ENCODE measurements around the gene ERICH2.

Gene ERICH2

DNA sequence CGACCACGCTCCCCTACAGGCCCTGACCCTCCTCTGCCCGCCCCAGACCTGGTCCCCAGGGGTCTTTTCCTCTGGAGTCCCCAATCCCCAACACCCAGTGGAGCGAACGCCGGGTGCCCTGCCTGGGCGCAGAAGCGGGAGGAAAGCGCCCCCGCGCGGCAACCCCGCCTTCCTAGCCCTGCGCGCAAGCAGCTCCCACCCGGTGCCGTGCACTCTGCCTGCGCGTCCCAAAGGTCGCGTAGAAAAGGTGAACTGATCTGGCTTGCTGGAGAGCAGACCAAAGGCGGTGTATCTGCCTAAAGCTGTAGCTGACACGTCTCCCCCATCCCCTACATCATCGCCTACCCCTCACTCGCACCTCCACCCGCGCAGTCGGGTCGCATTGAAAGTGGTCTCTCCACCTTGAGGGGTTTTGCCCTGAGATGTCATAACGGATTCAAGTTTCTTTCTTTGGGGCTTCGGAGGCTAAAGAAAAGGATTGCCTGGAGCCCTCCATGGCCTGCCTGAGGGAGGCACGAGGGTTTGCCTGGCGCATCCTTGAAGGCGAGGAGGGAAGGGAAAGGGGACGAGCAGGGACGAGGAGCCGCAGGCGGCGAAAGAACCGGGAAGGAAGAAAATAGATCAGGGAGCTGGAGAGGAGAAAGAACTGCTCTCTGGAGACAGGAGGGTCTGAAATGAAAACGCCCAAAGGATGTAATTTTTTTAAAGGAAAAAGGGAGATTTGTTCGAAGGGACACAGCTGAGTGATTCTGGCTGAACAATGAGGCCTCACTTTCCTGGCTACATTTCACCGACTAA, 52.3 kb downstream of the ERICH2 start:
- Histone ChIP-seq H3K27ac (ENCODE audit: low read depth in 2 of 2, low read length in 2 of 2) (no peak overlapping the region), H3K9me3 (ENCODE audit: control insufficient read depth in 2 of 2, low read length in 2 of 2) (no peaks in the 10 kb centered on the region), H3K9ac (ENCODE audit: low read depth in 1 of 2, low read length in 2 of 2) (no peak overlapping the region), H3K4me1 (ENCODE audit: control insufficient read depth in 2 of 2, insufficient read depth in 2 of 2, low read length in 2 of 2) (peaks cover 10 to 13% of the 10 kb centered on the region in 2 donors), H3K4me3 (ENCODE audit: low read length in 2 of 2) (no peak overlapping the region), H3K36me3 (ENCODE audit: control insufficient read depth in 2 of 2, insufficient read depth in 2 of 2, low read length in 2 of 2) (no peaks in the 10 kb centered on the region), H3K27me3 (ENCODE audit: control insufficient read depth in 2 of 2, insufficient read depth in 2 of 2, low read length in 2 of 2) (peaks cover 56 to 64% of the 10 kb centered on the region in 2 donors)

DNA sequence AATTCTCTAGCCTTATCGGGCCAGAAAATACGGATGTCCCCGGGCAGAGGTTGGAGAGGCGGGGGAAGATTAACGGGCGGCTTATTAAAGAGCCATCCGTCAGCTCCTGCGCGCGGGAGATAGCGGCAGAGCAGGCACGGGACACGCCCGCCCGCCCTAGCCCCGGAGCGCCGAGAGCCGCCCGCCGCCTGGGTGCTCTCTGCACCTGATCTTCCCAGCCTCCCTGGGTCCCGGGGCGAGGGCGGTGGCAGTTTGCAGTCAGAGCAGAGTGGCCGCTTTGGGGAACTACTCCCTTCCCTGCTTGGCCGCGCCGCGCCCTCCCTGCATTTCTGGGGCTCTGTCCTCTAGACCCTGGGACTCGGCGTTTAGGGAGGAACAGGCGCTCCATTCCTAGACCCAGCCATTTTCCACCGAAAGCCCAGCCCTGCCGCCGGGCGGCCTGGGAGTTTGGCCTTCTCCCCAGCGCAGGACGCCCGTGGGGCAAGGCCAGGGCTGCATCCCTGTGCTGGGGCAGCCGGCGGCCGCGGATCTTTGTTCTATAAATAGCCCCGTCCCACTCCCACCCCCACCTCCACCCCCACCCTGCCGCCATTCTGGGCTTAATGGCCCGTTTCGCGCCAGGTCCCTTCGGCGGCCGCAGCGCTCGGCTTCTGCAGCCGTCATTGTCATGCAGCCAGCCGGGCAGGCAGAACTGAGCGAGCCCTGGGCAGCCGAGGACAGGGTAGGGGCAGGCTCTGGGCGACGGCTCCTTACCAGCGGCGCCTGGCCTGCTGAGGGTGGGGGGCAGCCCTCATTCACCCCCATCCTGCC, 53.1 kb downstream of the ERICH2 start:
- no peak overlapping the region for H3K9ac ChIP-seq (ENCODE audit: low read depth in 1 of 2, low read length in 2 of 2)
- no peaks in the 10 kb centered on the region for H3K9me3 ChIP-seq (ENCODE audit: control insufficient read depth in 2 of 2, low read length in 2 of 2)
- H3K36me3 ChIP-seq (ENCODE audit: control insufficient read depth in 2 of 2, insufficient read depth in 2 of 2, low read length in 2 of 2): no peaks in the 10 kb centered on the region
- no peak overlapping the region for H3K27ac ChIP-seq (ENCODE audit: low read depth in 2 of 2, low read length in 2 of 2)
- peaks cover 50 to 62% of the 10 kb centered on the region in 2 donors for H3K27me3 ChIP-seq (ENCODE audit: control insufficient read depth in 2 of 2, insufficient read depth in 2 of 2, low read length in 2 of 2)
- peaks cover 9% of the 10 kb centered on the region in 2 donors for H3K4me1 ChIP-seq (ENCODE audit: control insufficient read depth in 2 of 2, insufficient read depth in 2 of 2, low read length in 2 of 2)
- H3K4me3 ChIP-seq (ENCODE audit: low read length in 2 of 2): peak overlapping the region in 1 of 2 donors; percentile 20

DNA sequence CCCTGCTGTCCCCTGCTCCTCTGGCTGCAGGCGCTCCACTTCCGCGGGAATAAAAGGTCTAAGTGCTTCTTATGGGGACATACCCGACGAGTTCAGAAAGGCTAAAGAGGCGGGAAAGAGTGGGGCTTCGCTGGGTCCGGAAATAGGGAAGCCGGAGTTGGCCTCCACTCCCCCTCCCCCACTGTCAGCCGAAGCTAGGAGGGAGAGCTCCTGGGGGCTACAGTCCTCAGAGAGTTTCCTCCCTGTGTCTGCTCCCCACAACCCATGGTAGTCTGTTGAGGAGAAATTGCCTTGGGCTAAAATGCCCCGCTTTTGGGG, 53.7 kb downstream of the ERICH2 start:
- Histone ChIP-seq H3K36me3 (ENCODE audit: control insufficient read depth in 2 of 2, insufficient read depth in 2 of 2, low read length in 2 of 2) (no peaks in the 10 kb centered on the region), H3K27ac (ENCODE audit: low read depth in 2 of 2, low read length in 2 of 2) (no peak overlapping the region), H3K9ac (ENCODE audit: low read depth in 1 of 2, low read length in 2 of 2) (no peak overlapping the region), H3K27me3 (ENCODE audit: control insufficient read depth in 2 of 2, insufficient read depth in 2 of 2, low read length in 2 of 2) (peaks cover 47 to 58% of the 10 kb centered on the region in 2 donors), H3K4me1 (ENCODE audit: control insufficient read depth in 2 of 2, insufficient read depth in 2 of 2, low read length in 2 of 2) (peaks cover 4 to 5% of the 10 kb centered on the region in 2 donors), H3K9me3 (ENCODE audit: control insufficient read depth in 2 of 2, low read length in 2 of 2) (no peaks in the 10 kb centered on the region), H3K4me3 (ENCODE audit: low read length in 2 of 2) (no peak overlapping the region)

DNA sequence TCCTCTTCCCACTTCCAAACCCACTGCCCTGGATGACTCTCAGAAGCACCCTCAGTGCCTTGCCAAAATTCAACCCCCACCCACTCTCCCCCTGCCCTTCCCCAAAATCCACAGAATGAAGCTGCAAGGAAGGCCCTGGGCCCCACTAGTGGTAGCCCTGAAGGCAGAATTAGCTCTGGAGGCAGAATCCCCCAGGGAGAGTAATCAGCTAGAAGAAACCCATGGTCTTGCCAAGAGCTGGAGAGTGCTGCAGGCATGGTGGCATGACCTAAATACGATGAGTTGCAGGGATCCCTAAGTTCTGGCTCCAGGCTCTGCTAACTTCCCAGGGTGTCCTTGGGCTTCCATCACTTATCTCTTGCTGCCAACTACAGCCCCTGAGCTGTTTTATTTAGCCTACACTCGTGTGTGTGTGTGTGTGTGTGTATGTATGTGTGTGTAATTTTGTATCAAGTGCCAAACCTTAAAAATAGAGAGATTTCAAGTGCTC, 54.4 kb downstream of the ERICH2 start:
- Histone ChIP-seq H3K4me3 (ENCODE audit: low read length in 2 of 2) (no peak overlapping the region), H3K4me1 (ENCODE audit: control insufficient read depth in 2 of 2, insufficient read depth in 2 of 2, low read length in 2 of 2) (peaks cover 4 to 5% of the 10 kb centered on the region in 2 donors), H3K9me3 (ENCODE audit: control insufficient read depth in 2 of 2, low read length in 2 of 2) (no peaks in the 10 kb centered on the region), H3K27me3 (ENCODE audit: control insufficient read depth in 2 of 2, insufficient read depth in 2 of 2, low read length in 2 of 2) (peaks cover 42 to 54% of the 10 kb centered on the region in 2 donors), H3K27ac (ENCODE audit: low read depth in 2 of 2, low read length in 2 of 2) (no peak overlapping the region), H3K36me3 (ENCODE audit: control insufficient read depth in 2 of 2, insufficient read depth in 2 of 2, low read length in 2 of 2) (no peaks in the 10 kb centered on the region), H3K9ac (ENCODE audit: low read depth in 1 of 2, low read length in 2 of 2) (no peak overlapping the region)

DNA sequence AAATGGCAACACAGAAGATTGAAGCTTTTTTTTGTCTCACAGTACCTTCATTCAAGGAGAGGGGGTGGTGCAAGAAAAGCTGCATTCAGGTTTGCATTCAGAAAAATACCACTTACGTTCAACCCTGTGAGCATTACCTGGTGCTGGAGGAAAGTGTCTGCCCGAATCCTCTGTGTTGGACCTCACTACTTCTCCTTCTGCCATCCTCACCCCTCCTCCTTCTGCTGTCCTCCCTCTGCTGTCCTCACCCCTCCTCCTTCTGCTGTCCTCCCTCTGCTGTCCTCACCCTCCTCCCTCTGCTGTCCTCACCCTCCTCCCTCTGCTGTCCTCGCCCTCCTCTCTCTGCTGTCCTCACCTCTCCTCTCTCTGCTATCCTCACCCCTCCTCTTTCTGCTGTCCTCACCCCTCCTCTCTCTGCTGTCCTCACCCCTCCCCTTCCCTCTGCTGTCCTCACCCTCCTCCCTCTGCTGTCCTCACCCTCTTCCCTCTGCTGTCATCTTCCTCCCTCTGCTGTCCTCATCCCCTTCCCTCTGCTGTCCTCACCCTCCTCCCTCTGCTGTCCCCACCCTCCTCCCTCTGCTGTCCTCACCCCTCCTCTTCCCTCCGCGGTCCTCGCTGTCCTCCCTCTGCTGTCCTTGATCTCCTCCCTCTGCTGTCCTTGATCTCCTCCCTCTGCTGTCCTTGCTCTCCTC, 57.8 kb downstream of the ERICH2 start:
- peaks cover 12 to 23% of the 10 kb centered on the region in 2 donors for H3K27me3 ChIP-seq (ENCODE audit: control insufficient read depth in 2 of 2, insufficient read depth in 2 of 2, low read length in 2 of 2)

DNA sequence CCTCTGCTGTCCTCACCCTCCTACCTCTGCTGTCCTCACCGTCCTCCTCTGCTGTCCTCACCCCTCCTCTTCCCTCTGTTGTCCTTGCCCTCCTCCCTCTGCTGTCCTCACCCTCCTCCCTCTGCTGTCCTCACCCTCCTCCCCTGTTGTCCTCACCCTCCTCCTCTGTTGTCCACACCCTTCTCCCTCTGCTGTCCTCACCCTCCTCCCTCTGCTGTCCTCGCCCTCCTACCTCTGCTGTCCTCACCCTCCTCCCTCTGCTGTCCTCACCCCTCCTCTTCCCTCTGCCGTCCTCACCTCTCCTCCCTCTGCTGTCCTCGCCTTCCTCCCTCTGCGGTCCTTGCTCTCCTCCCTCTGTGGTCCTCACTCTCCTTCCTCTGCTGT, 58.3 kb downstream of the ERICH2 start:
- Histone ChIP-seq H3K36me3 (ENCODE audit: control insufficient read depth in 2 of 2, insufficient read depth in 2 of 2, low read length in 2 of 2) (no peaks in the 10 kb centered on the region), H3K4me3 (ENCODE audit: low read length in 2 of 2) (no peak overlapping the region), H3K27ac (ENCODE audit: low read depth in 2 of 2, low read length in 2 of 2) (no peak overlapping the region), H3K9ac (ENCODE audit: low read depth in 1 of 2, low read length in 2 of 2) (no peak overlapping the region), H3K27me3 (ENCODE audit: control insufficient read depth in 2 of 2, insufficient read depth in 2 of 2, low read length in 2 of 2) (peaks cover 12 to 23% of the 10 kb centered on the region in 2 donors), H3K4me1 (ENCODE audit: control insufficient read depth in 2 of 2, insufficient read depth in 2 of 2, low read length in 2 of 2) (no peaks in the 10 kb centered on the region), H3K9me3 (ENCODE audit: control insufficient read depth in 2 of 2, low read length in 2 of 2) (no peaks in the 10 kb centered on the region)

More for the DNA sequence above, 57.8 kb downstream of the ERICH2 start:
- Histone ChIP-seq H3K27ac (ENCODE audit: low read depth in 2 of 2, low read length in 2 of 2) (no peak overlapping the region), H3K9me3 (ENCODE audit: control insufficient read depth in 2 of 2, low read length in 2 of 2) (no peaks in the 10 kb centered on the region), H3K4me3 (ENCODE audit: low read length in 2 of 2) (no peak overlapping the region), H3K4me1 (ENCODE audit: control insufficient read depth in 2 of 2, insufficient read depth in 2 of 2, low read length in 2 of 2) (no peaks in the 10 kb centered on the region), H3K36me3 (ENCODE audit: control insufficient read depth in 2 of 2, insufficient read depth in 2 of 2, low read length in 2 of 2) (no peaks in the 10 kb centered on the region), H3K9ac (ENCODE audit: low read depth in 1 of 2, low read length in 2 of 2) (no peak overlapping the region)

DNA sequence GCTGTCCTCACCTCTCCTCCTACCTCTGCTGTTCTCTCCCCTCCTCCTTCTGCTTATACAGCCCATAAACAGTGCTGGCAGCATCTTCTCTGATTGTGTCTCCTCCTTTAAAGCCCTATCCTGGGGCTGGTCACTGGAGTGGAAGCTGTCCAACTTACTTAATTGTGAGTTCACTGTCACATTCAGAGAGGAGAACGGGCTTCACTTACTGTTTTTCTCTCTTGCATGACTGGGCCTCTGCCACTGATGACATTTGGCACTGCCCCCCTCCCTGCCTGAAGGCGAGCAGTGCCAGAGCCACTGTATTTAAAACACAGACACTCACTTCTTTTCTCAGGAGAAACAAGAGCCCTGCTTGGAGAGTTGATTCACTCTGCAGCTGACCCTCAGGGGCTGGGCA, 58.9 kb downstream of the ERICH2 start:
- Histone ChIP-seq H3K9me3 (ENCODE audit: control insufficient read depth in 2 of 2, low read length in 2 of 2) (no peaks in the 10 kb centered on the region), H3K4me3 (ENCODE audit: low read length in 2 of 2) (no peak overlapping the region), H3K27me3 (ENCODE audit: control insufficient read depth in 2 of 2, insufficient read depth in 2 of 2, low read length in 2 of 2) (peaks cover 12 to 22% of the 10 kb centered on the region in 2 donors), H3K36me3 (ENCODE audit: control insufficient read depth in 2 of 2, insufficient read depth in 2 of 2, low read length in 2 of 2) (no peaks in the 10 kb centered on the region), H3K9ac (ENCODE audit: low read depth in 1 of 2, low read length in 2 of 2) (no peak overlapping the region), H3K27ac (ENCODE audit: low read depth in 2 of 2, low read length in 2 of 2) (no peak overlapping the region), H3K4me1 (ENCODE audit: control insufficient read depth in 2 of 2, insufficient read depth in 2 of 2, low read length in 2 of 2) (no peaks in the 10 kb centered on the region)

DNA sequence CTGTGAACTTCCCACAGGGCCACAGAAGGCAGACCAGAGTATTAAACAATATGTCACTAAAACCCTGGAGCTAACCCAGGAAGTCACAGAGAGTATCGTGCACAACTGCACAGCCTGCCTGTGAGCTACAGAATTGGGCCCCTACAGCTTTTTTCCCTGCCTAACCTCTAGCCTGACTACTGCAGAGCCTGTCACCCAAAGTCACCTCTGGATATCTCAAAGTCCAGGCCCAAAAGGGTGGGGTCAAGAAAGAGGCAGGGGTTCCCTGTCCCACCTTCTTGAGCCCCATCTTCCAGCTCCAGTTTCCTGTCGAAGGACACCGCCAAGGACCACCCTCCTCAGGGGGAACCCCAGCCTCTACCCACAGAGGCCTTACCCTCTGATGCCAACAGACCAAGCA, 60.0 kb downstream of the ERICH2 start:
- no peak overlapping the region for H3K9ac ChIP-seq (ENCODE audit: low read depth in 1 of 2, low read length in 2 of 2)
- H3K27ac ChIP-seq (ENCODE audit: low read depth in 2 of 2, low read length in 2 of 2): no peak overlapping the region
- no peaks in the 10 kb centered on the region for H3K9me3 ChIP-seq (ENCODE audit: control insufficient read depth in 2 of 2, low read length in 2 of 2)
- no peaks in the 10 kb centered on the region for H3K36me3 ChIP-seq (ENCODE audit: control insufficient read depth in 2 of 2, insufficient read depth in 2 of 2, low read length in 2 of 2)
- H3K4me3 ChIP-seq (ENCODE audit: low read length in 2 of 2): no peak overlapping the region
- H3K27me3 ChIP-seq (ENCODE audit: control insufficient read depth in 2 of 2, insufficient read depth in 2 of 2, low read length in 2 of 2): peaks cover 6 to 15% of the 10 kb centered on the region in 2 donors
- no peaks in the 10 kb centered on the region for H3K4me1 ChIP-seq (ENCODE audit: control insufficient read depth in 2 of 2, insufficient read depth in 2 of 2, low read length in 2 of 2)

DNA sequence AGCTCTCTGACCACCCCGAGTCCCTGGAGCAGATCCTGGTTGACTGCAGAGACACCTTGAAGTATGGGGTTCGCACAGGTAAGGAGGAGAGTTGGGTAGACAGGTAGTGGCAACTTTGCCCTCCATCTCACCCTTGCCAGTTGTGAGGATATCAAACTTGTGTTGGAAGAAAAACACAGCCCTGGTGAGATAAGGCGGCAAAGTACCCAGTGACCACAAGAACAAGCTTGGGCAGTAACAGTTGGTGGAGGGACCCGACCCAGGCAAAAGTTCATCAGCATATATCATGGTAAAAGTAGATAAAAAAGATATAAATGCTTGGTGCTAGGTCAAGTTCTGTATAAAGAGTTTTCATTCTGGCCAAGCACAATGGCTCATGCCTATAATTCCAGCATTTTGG, 60.9 kb downstream of the ERICH2 start:
- Histone ChIP-seq H3K27ac (ENCODE audit: low read depth in 2 of 2, low read length in 2 of 2) (no peak overlapping the region), H3K4me3 (ENCODE audit: low read length in 2 of 2) (no peak overlapping the region), H3K36me3 (ENCODE audit: control insufficient read depth in 2 of 2, insufficient read depth in 2 of 2, low read length in 2 of 2) (no peaks in the 10 kb centered on the region), H3K9me3 (ENCODE audit: control insufficient read depth in 2 of 2, low read length in 2 of 2) (no peaks in the 10 kb centered on the region), H3K4me1 (ENCODE audit: control insufficient read depth in 2 of 2, insufficient read depth in 2 of 2, low read length in 2 of 2) (no peaks in the 10 kb centered on the region), H3K9ac (ENCODE audit: low read depth in 1 of 2, low read length in 2 of 2) (no peak overlapping the region), H3K27me3 (ENCODE audit: control insufficient read depth in 2 of 2, insufficient read depth in 2 of 2, low read length in 2 of 2) (peaks cover 3 to 8% of the 10 kb centered on the region in 2 donors)

DNA sequence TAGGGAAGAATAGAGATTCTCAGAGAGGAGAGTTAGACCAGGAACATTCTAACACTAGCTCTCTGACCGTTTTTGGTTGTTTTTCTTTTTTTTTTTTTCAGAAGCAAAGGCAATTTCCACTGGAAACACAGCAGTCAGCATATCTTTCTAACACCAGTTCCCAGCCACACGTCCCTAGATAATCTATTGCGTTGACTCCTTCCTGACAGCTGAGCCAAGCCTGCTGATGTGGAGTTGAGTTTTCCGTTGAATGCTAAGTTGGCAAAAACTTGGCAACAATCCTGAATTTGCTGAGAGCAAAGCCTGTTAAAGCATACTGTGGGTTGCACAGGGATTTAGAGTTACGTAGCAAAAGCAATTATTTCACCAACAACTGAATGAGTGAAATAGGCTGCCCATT, 65.8 kb downstream of the ERICH2 start:
- no peaks in the 10 kb centered on the region for H3K27me3 ChIP-seq (ENCODE audit: control insufficient read depth in 2 of 2, insufficient read depth in 2 of 2, low read length in 2 of 2)
- H3K9me3 ChIP-seq (ENCODE audit: control insufficient read depth in 2 of 2, low read length in 2 of 2): no peaks in the 10 kb centered on the region
- no peak overlapping the region for H3K4me3 ChIP-seq (ENCODE audit: low read length in 2 of 2)
- H3K36me3 ChIP-seq (ENCODE audit: control insufficient read depth in 2 of 2, insufficient read depth in 2 of 2, low read length in 2 of 2): no peaks in the 10 kb centered on the region
- H3K27ac ChIP-seq (ENCODE audit: low read depth in 2 of 2, low read length in 2 of 2): no peak overlapping the region
- no peak overlapping the region for H3K9ac ChIP-seq (ENCODE audit: low read depth in 1 of 2, low read length in 2 of 2)
- H3K4me1 ChIP-seq (ENCODE audit: control insufficient read depth in 2 of 2, insufficient read depth in 2 of 2, low read length in 2 of 2): no peaks in the 10 kb centered on the region
